Measurements from ENCODE around the gene FERMT2. TPM values are rescaled to one million over a fixed set of nuclear protein-coding genes. Genes with fewer than 3 reads are reported as not detected.
"Not testable (repeated sequence)": the region's sequence is repeated elsewhere in the genome, so short reads cannot be mapped to it uniquely, and the experiment has no call there.

Gene FERMT2
- total RNA-seq, 1 donor from 2014 or later = 44.4 TPM

DNA sequence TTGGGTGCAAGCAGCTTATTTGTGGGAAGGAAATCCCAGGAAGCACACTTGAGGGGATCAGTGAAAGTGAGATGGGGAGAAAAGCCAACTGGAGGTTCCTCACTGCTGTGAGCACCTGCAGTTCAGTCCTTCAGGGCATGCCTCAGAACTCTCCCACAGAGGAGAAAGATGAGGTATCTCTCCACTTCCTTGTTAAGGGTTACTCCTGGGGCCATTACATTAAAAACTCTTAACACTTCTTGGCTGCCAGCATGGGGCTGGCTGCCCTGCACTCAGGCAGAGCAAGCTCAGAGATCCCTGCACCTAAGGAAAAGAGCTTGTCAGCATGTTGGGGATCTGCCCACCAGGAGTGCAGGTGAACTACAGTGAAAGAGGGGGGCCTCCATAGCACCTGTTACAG, 28.8 kb downstream of the FERMT2 start:
- Mint-ChIP-seq H3K27me3 (no peaks in the 10 kb centered on the region), H3K27ac (no peak overlapping the region), H3K9me3 (ENCODE audit: low read depth) (no peaks in the 10 kb centered on the region), H3K4me3 (ENCODE audit: low read depth) (no peak overlapping the region), H3K36me3 (ENCODE audit: insufficient read depth) (no peaks in the 10 kb centered on the region), H3K4me1 (ENCODE audit: low read depth) (peaks cover 29% of the 10 kb centered on the region)
- TF ChIP-seq, protein P1, sequence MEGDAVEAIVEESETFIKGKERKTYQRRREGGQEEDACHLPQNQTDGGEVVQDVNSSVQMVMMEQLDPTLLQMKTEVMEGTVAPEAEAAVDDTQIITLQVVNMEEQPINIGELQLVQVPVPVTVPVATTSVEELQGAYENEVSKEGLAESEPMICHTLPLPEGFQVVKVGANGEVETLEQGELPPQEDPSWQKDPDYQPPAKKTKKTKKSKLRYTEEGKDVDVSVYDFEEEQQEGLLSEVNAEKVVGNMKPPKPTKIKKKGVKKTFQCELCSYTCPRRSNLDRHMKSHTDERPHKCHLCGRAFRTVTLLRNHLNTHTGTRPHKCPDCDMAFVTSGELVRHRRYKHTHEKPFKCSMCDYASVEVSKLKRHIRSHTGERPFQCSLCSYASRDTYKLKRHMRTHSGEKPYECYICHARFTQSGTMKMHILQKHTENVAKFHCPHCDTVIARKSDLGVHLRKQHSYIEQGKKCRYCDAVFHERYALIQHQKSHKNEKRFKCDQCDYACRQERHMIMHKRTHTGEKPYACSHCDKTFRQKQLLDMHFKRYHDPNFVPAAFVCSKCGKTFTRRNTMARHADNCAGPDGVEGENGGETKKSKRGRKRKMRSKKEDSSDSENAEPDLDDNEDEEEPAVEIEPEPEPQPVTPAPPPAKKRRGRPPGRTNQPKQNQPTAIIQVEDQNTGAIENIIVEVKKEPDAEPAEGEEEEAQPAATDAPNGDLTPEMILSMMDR (IDR thresholded peaks at IDR 0.05; ENCODE audit: unreplicated experiment) = no peak
- DNase-seq (ENCODE audit: low spot score, unreplicated experiment) = no peak

GRCh38 chr14:52920411-52920810, 30.4 kb downstream of the FERMT2 start:
- H3K4me1 Mint-ChIP-seq (ENCODE audit: low read depth) = peaks cover 23% of the 10 kb centered on the region
- not testable (repeated sequence) for DNase-seq (ENCODE audit: low spot score, unreplicated experiment); H3K27me3 Mint-ChIP-seq; H3K36me3 Mint-ChIP-seq (ENCODE audit: insufficient read depth); H3K9me3 Mint-ChIP-seq (ENCODE audit: low read depth); H3K27ac Mint-ChIP-seq; H3K4me3 Mint-ChIP-seq (ENCODE audit: low read depth)

GRCh38 chr14:52919971-52920370, 30.9 kb downstream of the FERMT2 start:
- Mint-ChIP-seq H3K9me3 (ENCODE audit: low read depth) (no peaks in the 10 kb centered on the region), H3K27me3 (no peaks in the 10 kb centered on the region), H3K27ac (no peak overlapping the region), H3K36me3 (ENCODE audit: insufficient read depth) (peaks cover 4% of the 10 kb centered on the region), H3K4me3 (ENCODE audit: low read depth) (no peak overlapping the region), H3K4me1 (ENCODE audit: low read depth) (peaks cover 22% of the 10 kb centered on the region)
- TF ChIP-seq, protein P1 (IDR thresholded peaks at IDR 0.05; ENCODE audit: unreplicated experiment) = no peak
- no peak for DNase-seq (ENCODE audit: low spot score, unreplicated experiment)

DNA sequence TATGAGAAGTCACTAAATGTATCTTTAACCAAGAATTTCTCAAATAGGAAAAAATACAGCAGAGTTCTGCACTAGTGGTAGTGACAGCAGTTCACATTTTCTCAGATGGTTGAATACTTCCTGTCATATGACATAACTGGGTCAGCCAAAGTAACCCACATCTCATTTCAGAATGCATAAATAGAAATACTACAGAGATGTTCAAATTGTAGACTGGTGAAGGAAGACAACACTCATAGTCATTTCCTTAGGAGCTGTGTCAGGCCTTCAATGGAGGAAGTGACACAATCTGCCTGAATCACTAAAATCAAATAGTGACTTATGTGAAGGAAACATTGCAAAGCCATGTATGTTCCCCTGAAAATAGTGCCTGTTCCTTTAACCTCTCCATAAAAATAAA, 32.4 kb downstream of the FERMT2 start:
- Mint-ChIP-seq H3K27me3 (no peaks in the 10 kb centered on the region), H3K36me3 (ENCODE audit: insufficient read depth) (peaks cover 5% of the 10 kb centered on the region), H3K27ac (no peak overlapping the region), H3K4me3 (ENCODE audit: low read depth) (no peak overlapping the region), H3K9me3 (ENCODE audit: low read depth) (no peaks in the 10 kb centered on the region), H3K4me1 (ENCODE audit: low read depth) (peaks cover 11% of the 10 kb centered on the region)
- DNase-seq (ENCODE audit: low spot score, unreplicated experiment) = no peak
- TF ChIP-seq, protein P1 (IDR thresholded peaks at IDR 0.05; ENCODE audit: unreplicated experiment) = no peak

DNA sequence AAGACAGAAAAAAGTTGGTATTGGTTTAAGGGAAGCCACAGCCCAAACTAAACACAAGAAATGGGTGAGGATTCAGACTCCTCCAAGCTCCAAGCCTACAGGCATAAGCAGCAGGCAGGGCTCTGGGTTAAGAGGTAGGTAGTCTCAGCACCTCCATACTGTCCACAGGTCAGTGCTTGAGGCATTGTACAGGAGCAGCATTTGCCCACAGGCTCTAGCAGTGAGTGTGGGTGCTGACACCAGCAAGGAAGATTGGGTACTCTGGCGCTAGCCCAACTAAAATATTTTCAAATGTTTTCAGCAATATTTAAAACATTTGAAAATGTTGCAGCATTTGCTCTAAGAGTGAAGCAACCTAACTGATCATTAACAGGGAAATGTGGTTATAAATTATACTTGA, 33.1 kb downstream of the FERMT2 start:
- DNase-seq (ENCODE audit: low spot score, unreplicated experiment) = no peak
- H3K9me3 Mint-ChIP-seq (ENCODE audit: low read depth) = no peaks in the 10 kb centered on the region
- peaks cover 8% of the 10 kb centered on the region for H3K4me1 Mint-ChIP-seq (ENCODE audit: low read depth)
- no peaks in the 10 kb centered on the region for H3K27me3 Mint-ChIP-seq
- peaks cover 5% of the 10 kb centered on the region for H3K36me3 Mint-ChIP-seq (ENCODE audit: insufficient read depth)
- no peak overlapping the region for H3K27ac Mint-ChIP-seq
- TF ChIP-seq, protein P1 (IDR thresholded peaks at IDR 0.05; ENCODE audit: unreplicated experiment) = no peak
- no peak overlapping the region for H3K4me3 Mint-ChIP-seq (ENCODE audit: low read depth)

- Mint-ChIP-seq H3K36me3 (ENCODE audit: insufficient read depth) (peaks cover 7% of the 10 kb centered on the region), H3K4me3 (ENCODE audit: low read depth) (no peak overlapping the region), H3K4me1 (ENCODE audit: low read depth) (peaks cover under 1% of the 10 kb centered on the region), H3K27ac (no peak overlapping the region), H3K27me3 (no peaks in the 10 kb centered on the region), H3K9me3 (ENCODE audit: low read depth) (no peaks in the 10 kb centered on the region)
- no peak for DNase-seq (ENCODE audit: low spot score, unreplicated experiment)
- TF ChIP-seq, protein P1 (IDR thresholded peaks at IDR 0.05; ENCODE audit: unreplicated experiment) = no peak
These were observed 36.6 kb downstream of the FERMT2 start for GRCh38 chr14:52914295-52914694.

All from progenitor cell of endocrine pancreas (in vitro differentiated cells).